HFFc6 (cell line): Measurements from ENCODE around the gene NELFE. TPM values are rescaled to one million over a fixed set of nuclear protein-coding genes. Genes with fewer than 3 reads are reported as not detected.
"Not testable (repeated sequence)": the region's sequence is repeated elsewhere in the genome, so short reads cannot be mapped to it uniquely, and the experiment has no call there.

ENCODE experiments used
- DNase-seq: peaks from one replicate; pipeline ENCODE4 v3.0.0-alpha.2; 2018
- H3K27ac Mint-ChIP-seq: 2 replicates; pipeline ENCODE4 v1.8.0; 2020; ENCODE audit warnings: mild to moderate bottlenecking, mixed read lengths
- H3K27me3 Mint-ChIP-seq: 2 replicates; pipeline ENCODE4 v1.8.0; 2021; ENCODE audit warnings: mild to moderate bottlenecking, moderate library complexity, mixed read lengths; ENCODE audit not compliant: insufficient read depth
- H3K36me3 Mint-ChIP-seq: 2 replicates; pipeline ENCODE4 v1.8.0; 2021; ENCODE audit warnings: low read depth, mixed read lengths
- H3K4me1 Mint-ChIP-seq: 2 replicates; pipeline ENCODE4 v1.8.0; 2020; ENCODE audit warnings: low read depth, mixed read lengths
- H3K4me3 Mint-ChIP-seq: 2 replicates; pipeline ENCODE4 v1.8.0; 2020; ENCODE audit warnings: mild to moderate bottlenecking, moderate library complexity, mixed read lengths
- H3K9me3 Mint-ChIP-seq: 2 replicates; pipeline ENCODE4 v1.8.0; 2020; ENCODE audit warnings: mild to moderate bottlenecking, mixed read lengths
- total RNA-seq, 6 experiments: library from RNA; stranded (reverse); fragmentation: NEBNext Ultra II Directional; extraction: Animal tissue kit (Norgen Biotek cat#: 25700); gene quantifications; 2 replicates in 1 of 6; 3 replicates in 5 of 6; pipeline ENCODE4 v1.2.3, GENCODE V29; 2021
- TF ChIP-seq, protein P1 (sequence below): fragments of 200-600 bp; sonication (generic); IDR thresholded peaks from 2 replicates; pipeline ENCODE4 v1.5.0; 2021; ENCODE audit warnings: antibody characterized with exemption, mild to moderate bottlenecking

The NELFE gene
- total RNA-seq, 6 experiments from 2014 or later: 63.4 to 87.0 (median 78.7) TPM

DNA sequence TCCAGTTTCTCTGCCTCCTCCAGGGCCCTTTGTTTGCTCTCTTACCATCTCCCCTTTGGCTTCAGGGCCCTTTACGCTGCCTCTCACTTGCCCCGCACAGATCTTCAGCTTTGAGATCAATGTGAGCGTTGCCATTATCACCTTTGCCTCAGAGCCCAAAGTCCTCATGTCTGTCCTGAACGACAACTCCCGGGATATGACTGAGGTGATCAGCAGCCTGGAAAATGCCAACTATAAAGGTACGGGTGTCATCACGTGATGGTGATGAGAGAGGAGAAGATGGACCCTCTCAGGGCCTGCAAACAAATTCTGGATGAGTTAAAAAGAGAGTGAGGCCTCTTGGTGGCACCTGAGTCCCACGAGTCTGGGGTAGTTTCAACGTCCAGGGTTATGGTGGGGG is 22.9 kb downstream of the NELFE start:
- H3K4me1 Mint-ChIP-seq: peaks cover 9% of the 10 kb centered on the region
- no peaks in the 10 kb centered on the region for H3K9me3 Mint-ChIP-seq
- no peak overlapping the region for H3K27ac Mint-ChIP-seq
- no peak overlapping the region for H3K4me3 Mint-ChIP-seq
- DNase-seq: no peak
- TF ChIP-seq, protein P1, sequence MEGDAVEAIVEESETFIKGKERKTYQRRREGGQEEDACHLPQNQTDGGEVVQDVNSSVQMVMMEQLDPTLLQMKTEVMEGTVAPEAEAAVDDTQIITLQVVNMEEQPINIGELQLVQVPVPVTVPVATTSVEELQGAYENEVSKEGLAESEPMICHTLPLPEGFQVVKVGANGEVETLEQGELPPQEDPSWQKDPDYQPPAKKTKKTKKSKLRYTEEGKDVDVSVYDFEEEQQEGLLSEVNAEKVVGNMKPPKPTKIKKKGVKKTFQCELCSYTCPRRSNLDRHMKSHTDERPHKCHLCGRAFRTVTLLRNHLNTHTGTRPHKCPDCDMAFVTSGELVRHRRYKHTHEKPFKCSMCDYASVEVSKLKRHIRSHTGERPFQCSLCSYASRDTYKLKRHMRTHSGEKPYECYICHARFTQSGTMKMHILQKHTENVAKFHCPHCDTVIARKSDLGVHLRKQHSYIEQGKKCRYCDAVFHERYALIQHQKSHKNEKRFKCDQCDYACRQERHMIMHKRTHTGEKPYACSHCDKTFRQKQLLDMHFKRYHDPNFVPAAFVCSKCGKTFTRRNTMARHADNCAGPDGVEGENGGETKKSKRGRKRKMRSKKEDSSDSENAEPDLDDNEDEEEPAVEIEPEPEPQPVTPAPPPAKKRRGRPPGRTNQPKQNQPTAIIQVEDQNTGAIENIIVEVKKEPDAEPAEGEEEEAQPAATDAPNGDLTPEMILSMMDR: no peak
- no peaks in the 10 kb centered on the region for H3K36me3 Mint-ChIP-seq
- peaks cover 19% of the 10 kb centered on the region for H3K27me3 Mint-ChIP-seq

GRCh38 chr6:31935021-31935420 is 23.8 kb downstream of the NELFE start:
- peaks cover 1% of the 10 kb centered on the region for H3K4me1 Mint-ChIP-seq

GRCh38 chr6:31933537-31933936 is 25.2 kb downstream of the NELFE start:
- H3K4me1 Mint-ChIP-seq: no peaks in the 10 kb centered on the region
- peaks cover 19% of the 10 kb centered on the region for H3K27me3 Mint-ChIP-seq
- no peak for DNase-seq
- no peaks in the 10 kb centered on the region for H3K36me3 Mint-ChIP-seq
- H3K9me3 Mint-ChIP-seq: no peaks in the 10 kb centered on the region
- TF ChIP-seq, protein P1: no peak
- H3K27ac Mint-ChIP-seq: no peak overlapping the region
- H3K4me3 Mint-ChIP-seq: no peak overlapping the region

More at GRCh38 chr6:31935021-31935420, 23.8 kb downstream of the NELFE start:
- Mint-ChIP-seq H3K27me3 (peaks cover 19% of the 10 kb centered on the region), H3K9me3 (no peaks in the 10 kb centered on the region), H3K27ac (no peak overlapping the region), H3K36me3 (no peaks in the 10 kb centered on the region), H3K4me3 (no peak overlapping the region)
- DNase-seq: no peak
- TF ChIP-seq, protein P1: no peak

GRCh38 chr6:31932137-31932536 is 26.6 kb downstream of the NELFE start:
- not testable (repeated sequence) for H3K4me3 Mint-ChIP-seq, DNase-seq, H3K4me1 Mint-ChIP-seq, H3K9me3 Mint-ChIP-seq, H3K36me3 Mint-ChIP-seq, H3K27ac Mint-ChIP-seq
- peaks cover 19% of the 10 kb centered on the region for H3K27me3 Mint-ChIP-seq

DNA sequence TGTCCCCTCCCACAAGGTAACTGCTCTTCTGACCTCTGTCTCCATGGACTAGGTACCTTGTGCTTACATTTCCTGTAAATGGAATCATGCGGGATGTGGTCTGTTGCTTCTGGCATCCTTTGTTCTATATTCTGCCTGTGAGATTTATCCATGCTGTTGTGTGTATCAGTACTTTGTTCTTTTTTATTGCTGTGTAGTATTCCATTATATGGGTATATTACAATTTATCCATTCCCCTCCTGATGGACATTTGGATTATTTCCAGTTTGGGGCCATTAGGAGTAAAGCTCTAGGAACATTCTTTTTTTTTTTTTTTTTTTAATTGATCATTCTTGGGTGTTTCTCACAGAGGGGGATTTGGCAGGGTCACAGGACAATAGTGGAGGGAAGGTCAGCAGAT is 27.8 kb downstream of the NELFE start:
- Mint-ChIP-seq H3K27me3 (peaks cover 17% of the 10 kb centered on the region), H3K36me3 (no peaks in the 10 kb centered on the region), H3K4me3 (no peak overlapping the region), H3K27ac (no peak overlapping the region), H3K9me3 (no peaks in the 10 kb centered on the region), H3K4me1 (peaks cover 7% of the 10 kb centered on the region; the same call in 1 of the 2 replicates)
- no peak for DNase-seq
- TF ChIP-seq, protein P1: no peak

DNA sequence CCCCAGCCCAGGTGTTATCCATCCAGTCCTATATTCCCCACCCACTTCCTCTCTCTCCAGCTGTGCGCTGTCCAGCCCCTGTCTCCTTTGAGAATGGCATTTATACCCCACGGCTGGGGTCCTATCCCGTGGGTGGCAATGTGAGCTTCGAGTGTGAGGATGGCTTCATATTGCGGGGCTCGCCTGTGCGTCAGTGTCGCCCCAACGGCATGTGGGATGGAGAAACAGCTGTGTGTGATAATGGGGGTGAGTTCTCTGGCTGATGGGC is 30.2 kb downstream of the NELFE start:
- H3K4me1 Mint-ChIP-seq: peaks cover 7% of the 10 kb centered on the region; the same call in 1 of the 2 replicates
- DNase-seq: no peak
- H3K4me3 Mint-ChIP-seq: no peak overlapping the region
- TF ChIP-seq, protein P1: no peak
- H3K27ac Mint-ChIP-seq: no peak overlapping the region
- H3K27me3 Mint-ChIP-seq: peaks cover 10% of the 10 kb centered on the region; the same call in 1 of the 2 replicates
- H3K36me3 Mint-ChIP-seq: no peaks in the 10 kb centered on the region
- H3K9me3 Mint-ChIP-seq: no peaks in the 10 kb centered on the region
